ENCODE measurements around the gene GALNT18. TPM values are rescaled to one million over a fixed set of nuclear protein-coding genes. Genes with fewer than 3 reads are reported as not detected.

GALNT18 gene
- total RNA-seq, 1 donor from 2014 or later: not detected

GRCh38 chr11:11351042-11351586, 270.7 kb downstream of the GALNT18 start:
- TF ChIP-seq, protein P1, sequence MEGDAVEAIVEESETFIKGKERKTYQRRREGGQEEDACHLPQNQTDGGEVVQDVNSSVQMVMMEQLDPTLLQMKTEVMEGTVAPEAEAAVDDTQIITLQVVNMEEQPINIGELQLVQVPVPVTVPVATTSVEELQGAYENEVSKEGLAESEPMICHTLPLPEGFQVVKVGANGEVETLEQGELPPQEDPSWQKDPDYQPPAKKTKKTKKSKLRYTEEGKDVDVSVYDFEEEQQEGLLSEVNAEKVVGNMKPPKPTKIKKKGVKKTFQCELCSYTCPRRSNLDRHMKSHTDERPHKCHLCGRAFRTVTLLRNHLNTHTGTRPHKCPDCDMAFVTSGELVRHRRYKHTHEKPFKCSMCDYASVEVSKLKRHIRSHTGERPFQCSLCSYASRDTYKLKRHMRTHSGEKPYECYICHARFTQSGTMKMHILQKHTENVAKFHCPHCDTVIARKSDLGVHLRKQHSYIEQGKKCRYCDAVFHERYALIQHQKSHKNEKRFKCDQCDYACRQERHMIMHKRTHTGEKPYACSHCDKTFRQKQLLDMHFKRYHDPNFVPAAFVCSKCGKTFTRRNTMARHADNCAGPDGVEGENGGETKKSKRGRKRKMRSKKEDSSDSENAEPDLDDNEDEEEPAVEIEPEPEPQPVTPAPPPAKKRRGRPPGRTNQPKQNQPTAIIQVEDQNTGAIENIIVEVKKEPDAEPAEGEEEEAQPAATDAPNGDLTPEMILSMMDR (IDR thresholded peaks at IDR 0.05): no peak
- Mint-ChIP-seq H3K36me3 (ENCODE audit: low read depth) (no peaks in the 10 kb centered on the region), H3K27me3 (no peaks in the 10 kb centered on the region), H3K9me3 (no peaks in the 10 kb centered on the region), H3K4me1 (no peaks in the 10 kb centered on the region), H3K27ac (no peak overlapping the region), H3K4me3 (no peak overlapping the region)
- no peak for DNase-seq
- POLR2A ChIA-PET: no interaction called here
- intact Hi-C loops (cut with micrococcal nuclease): no loop called here
- no peak for ATAC-seq (ENCODE audit: low read depth)
- CTCF ChIA-PET: no interaction called here

GRCh38 chr11:11349870-11350337, 271.9 kb downstream of the GALNT18 start:
- no peaks in the 10 kb centered on the region for H3K36me3 Mint-ChIP-seq (ENCODE audit: low read depth)
- CTCF ChIA-PET: no interaction called here
- H3K4me3 Mint-ChIP-seq: no peak overlapping the region
- H3K27ac Mint-ChIP-seq: no peak overlapping the region
- H3K27me3 Mint-ChIP-seq: no peaks in the 10 kb centered on the region
- ATAC-seq (ENCODE audit: low read depth): no peak
- POLR2A ChIA-PET: no interaction called here
- no peaks in the 10 kb centered on the region for H3K4me1 Mint-ChIP-seq
- TF ChIP-seq, protein P1 (IDR thresholded peaks at IDR 0.05): no peak
- DNase-seq: no peak
- no peaks in the 10 kb centered on the region for H3K9me3 Mint-ChIP-seq
- intact Hi-C loops (cut with micrococcal nuclease): no loop called here

DNA sequence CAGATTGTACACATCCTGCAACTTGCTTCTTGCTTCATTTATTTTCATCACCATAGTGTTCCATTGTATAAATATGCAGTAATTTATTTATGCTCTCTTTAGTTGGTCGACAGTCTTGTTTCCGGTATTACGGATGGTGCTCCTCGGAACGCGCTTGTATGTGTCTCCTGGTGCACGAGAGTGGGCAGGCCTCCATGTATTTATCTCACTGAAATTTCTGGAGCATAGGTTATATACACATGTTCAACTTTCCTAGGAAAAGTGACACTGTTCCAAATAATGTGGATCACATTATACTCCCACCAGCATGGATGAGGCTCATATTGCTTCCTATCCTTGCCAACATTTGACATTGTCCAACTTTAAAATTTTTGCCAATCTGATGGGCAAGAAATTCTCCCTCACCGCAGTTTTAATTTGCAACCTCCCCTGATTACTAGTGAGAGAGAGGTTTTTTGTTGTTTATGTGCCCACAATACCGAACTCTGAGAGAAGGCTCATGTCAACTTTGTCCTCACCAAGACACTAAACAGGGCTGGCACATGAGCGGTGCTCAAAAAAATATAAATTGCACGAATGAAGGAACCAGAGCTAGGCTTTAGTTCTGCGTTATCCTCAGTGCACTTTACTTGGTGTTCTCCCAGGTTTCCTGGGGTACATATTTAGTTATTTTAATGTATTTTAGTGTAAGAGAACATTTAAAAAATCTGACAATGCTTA, 272.5 kb downstream of the GALNT18 start:
- Mint-ChIP-seq H3K9me3 (no peaks in the 10 kb centered on the region), H3K36me3 (ENCODE audit: low read depth) (no peaks in the 10 kb centered on the region), H3K4me1 (no peaks in the 10 kb centered on the region), H3K4me3 (no peak overlapping the region), H3K27ac (no peak overlapping the region), H3K27me3 (no peaks in the 10 kb centered on the region)
- ATAC-seq (ENCODE audit: low read depth) (no peak), DNase-seq (no peak)
- intact Hi-C loops (cut with micrococcal nuclease): no loop called here
- ChIA-PET CTCF (no interaction called here), POLR2A (no interaction called here)
- TF ChIP-seq, protein P1 (IDR thresholded peaks at IDR 0.05): no peak

- H3K4me1 Mint-ChIP-seq: no peaks in the 10 kb centered on the region
These were observed 273.5 kb downstream of the GALNT18 start for GRCh38 chr11:11348303-11348702.

GRCh38 chr11:11347592-11347991, 274.2 kb downstream of the GALNT18 start:
- POLR2A ChIA-PET: no interaction called here
- intact Hi-C loops (cut with micrococcal nuclease): no loop called here
- Mint-ChIP-seq H3K27ac (no peak overlapping the region), H3K4me3 (no peak overlapping the region), H3K9me3 (no peaks in the 10 kb centered on the region), H3K36me3 (ENCODE audit: low read depth) (no peaks in the 10 kb centered on the region), H3K4me1 (no peaks in the 10 kb centered on the region), H3K27me3 (no peaks in the 10 kb centered on the region)
- CTCF ChIA-PET: no interaction called here
- TF ChIP-seq, protein P1 (IDR thresholded peaks at IDR 0.05): no peak
- ATAC-seq (ENCODE audit: low read depth): no peak
- no peak for DNase-seq

More at GRCh38 chr11:11348303-11348702, 273.5 kb downstream of the GALNT18 start:
- ATAC-seq (ENCODE audit: low read depth) (no peak), DNase-seq (no peak)
- intact Hi-C loops (cut with micrococcal nuclease): no loop called here
- Mint-ChIP-seq H3K36me3 (ENCODE audit: low read depth) (no peaks in the 10 kb centered on the region), H3K4me3 (no peak overlapping the region), H3K27me3 (no peaks in the 10 kb centered on the region), H3K9me3 (no peaks in the 10 kb centered on the region), H3K27ac (no peak overlapping the region)
- POLR2A ChIA-PET: no interaction called here
- TF ChIP-seq, protein P1 (IDR thresholded peaks at IDR 0.05): no peak
- CTCF ChIA-PET: no interaction called here

Measured in activated B cell treated with CpG ODN at 0.5 μM for 24 hours (primary cell).